Body of pancreas (tissue), 4 donors: ENCODE data around the gene KCNH1.

Experiments
- POLR2A ChIP-seq, 3 donors: fragments of 450-650 bp; IDR thresholded peaks; one replicate each; pipeline ENCODE4 v1.6.1; 2016; ENCODE audit warnings: antibody characterized with exemption in 3 of 3, mild to moderate bottlenecking in 2 of 3
- TF ChIP-seq, protein P1 (sequence below), 7 experiments: fragments of 450-650 bp in 4 of 7; fragments of 200-600 bp in 3 of 7; sonication (generic) in 3 of 7; IDR thresholded peaks; one replicate each; pipeline ENCODE4 v1.5.1; 2016 to 2019; ENCODE audit warnings: antibody characterized with exemption in 7 of 7

DNA sequence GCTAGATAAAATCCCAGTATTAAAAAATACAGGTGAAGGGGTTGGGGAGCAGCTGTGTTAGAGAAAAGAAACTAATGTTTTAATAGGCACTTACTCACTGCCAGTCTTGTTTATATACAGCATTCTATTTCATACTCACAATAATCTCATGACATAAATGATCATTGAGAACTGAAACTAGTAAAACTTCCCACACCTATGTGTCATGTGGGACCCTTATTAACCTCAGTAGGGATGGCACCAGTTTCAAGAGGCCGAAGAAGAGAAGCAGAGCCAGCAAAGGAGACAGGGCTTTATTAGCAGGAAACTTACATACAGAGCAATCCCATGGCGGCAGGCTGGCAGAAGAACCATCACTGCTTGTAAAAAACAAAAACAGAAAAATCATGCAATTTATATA, 48.8 kb upstream of the KCNH1 start:
- TF ChIP-seq, protein P1, sequence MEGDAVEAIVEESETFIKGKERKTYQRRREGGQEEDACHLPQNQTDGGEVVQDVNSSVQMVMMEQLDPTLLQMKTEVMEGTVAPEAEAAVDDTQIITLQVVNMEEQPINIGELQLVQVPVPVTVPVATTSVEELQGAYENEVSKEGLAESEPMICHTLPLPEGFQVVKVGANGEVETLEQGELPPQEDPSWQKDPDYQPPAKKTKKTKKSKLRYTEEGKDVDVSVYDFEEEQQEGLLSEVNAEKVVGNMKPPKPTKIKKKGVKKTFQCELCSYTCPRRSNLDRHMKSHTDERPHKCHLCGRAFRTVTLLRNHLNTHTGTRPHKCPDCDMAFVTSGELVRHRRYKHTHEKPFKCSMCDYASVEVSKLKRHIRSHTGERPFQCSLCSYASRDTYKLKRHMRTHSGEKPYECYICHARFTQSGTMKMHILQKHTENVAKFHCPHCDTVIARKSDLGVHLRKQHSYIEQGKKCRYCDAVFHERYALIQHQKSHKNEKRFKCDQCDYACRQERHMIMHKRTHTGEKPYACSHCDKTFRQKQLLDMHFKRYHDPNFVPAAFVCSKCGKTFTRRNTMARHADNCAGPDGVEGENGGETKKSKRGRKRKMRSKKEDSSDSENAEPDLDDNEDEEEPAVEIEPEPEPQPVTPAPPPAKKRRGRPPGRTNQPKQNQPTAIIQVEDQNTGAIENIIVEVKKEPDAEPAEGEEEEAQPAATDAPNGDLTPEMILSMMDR (IDR thresholded peaks at IDR 0.05) = no peak
- no peak for TF ChIP-seq POLR2A (IDR thresholded peaks at IDR 0.05)
